ENCODE results near the gene ZNF554. TPM values are rescaled to one million over a fixed set of nuclear protein-coding genes. Genes with fewer than 3 reads are reported as not detected.

The ZNF554 gene
- polyA plus RNA-seq, 2 of the 4 experiments (the other 2 are of a cell fraction), result 0.54 to 0.65 TPM

GRCh38 chr19:2787115-2787514, 32.6 kb upstream of the ZNF554 start:
- CTCF ChIA-PET, result interaction anchor here (2.1 kb wide), 1 partner anchor 32 kb away, joined by 6 read pairs; the partner anchor contains the start of gene ZNF554
- Histone ChIP-seq H3K4me3 (no peak overlapping the region), H3K4me1 (peaks cover 8% of the 10 kb centered on the region; the same call in 1 of the 3 replicates), H3K27ac (no peak overlapping the region), H3K4me2 (no peak overlapping the region; the same call in 2 of the 3 replicates), H3K9me3 (no peaks in the 10 kb centered on the region)
- 93% methylated on average over 8 of the region's 8 CpGs for WGBS (ENCODE audit: missing lambda C conversion rate)
- no peak for DNase-seq (ENCODE audit: low read depth in 1 of 2, low spot score in 1 of 2)
- POLR2A ChIA-PET, result no interaction called here
- TF ChIP-seq CBX2 (IDR thresholded peaks at IDR 0.05; ENCODE audit: borderline replicate concordance, low read depth), result no peak
- TF ChIP-seq MAFK (IDR thresholded peaks at IDR 0.05; ENCODE audit: partially characterized antibody), result no peak
- FAIRE-seq, result no peak
- ATAC-seq, result no peak

GRCh38 chr19:2788237-2788636, 31.4 kb upstream of the ZNF554 start:
- Histone ChIP-seq H3K27ac (no peak overlapping the region), H3K4me1 (peaks cover 8% of the 10 kb centered on the region; the same call in 1 of the 3 replicates), H3K4me2 (no peak overlapping the region), H3K9me3 (no peaks in the 10 kb centered on the region), H3K4me3 (no peak overlapping the region)
- 89% methylated on average over 4 of the region's 5 CpGs for WGBS (ENCODE audit: missing lambda C conversion rate)
- DNase-seq (ENCODE audit: low read depth in 1 of 2, low spot score in 1 of 2), result no peak
- TF ChIP-seq ZC3H11A (IDR thresholded peaks at IDR 0.05), result no peak
- TF ChIP-seq FOSL2 (IDR thresholded peaks at IDR 0.05), result no peak
- TF ChIP-seq FOSL2 (CRISPR knock-in tag; IDR thresholded peaks at IDR 0.05), result no peak
- TF ChIP-seq ZSCAN20 (CRISPR knock-in tag; IDR thresholded peaks at IDR 0.05), result no peak
- no peak for TF ChIP-seq HOXA7 (CRISPR knock-in tag; IDR thresholded peaks at IDR 0.05)
- no peak for TF ChIP-seq HOXB5 (CRISPR knock-in tag; IDR thresholded peaks at IDR 0.05)
- no peak for TF ChIP-seq CHD4 (IDR thresholded peaks at IDR 0.05; ENCODE audit: borderline replicate concordance)
- no peak for TF ChIP-seq SREBF2 (IDR thresholded peaks at IDR 0.05)
- no peak for TF ChIP-seq CHD2 (IDR thresholded peaks at IDR 0.05; ENCODE audit: low read length, partially characterized antibody)
- TF ChIP-seq FOXS1 (CRISPR knock-in tag; IDR thresholded peaks at IDR 0.05), result no peak
- no peak for FAIRE-seq
- ChIA-PET CTCF (interaction anchor here (0.7 kb wide), 1 partner anchor 31 kb away, joined by 3 read pairs; no protein-coding TSS in a partner anchor), POLR2A (no interaction called here)
- no peak for ATAC-seq

DNA sequence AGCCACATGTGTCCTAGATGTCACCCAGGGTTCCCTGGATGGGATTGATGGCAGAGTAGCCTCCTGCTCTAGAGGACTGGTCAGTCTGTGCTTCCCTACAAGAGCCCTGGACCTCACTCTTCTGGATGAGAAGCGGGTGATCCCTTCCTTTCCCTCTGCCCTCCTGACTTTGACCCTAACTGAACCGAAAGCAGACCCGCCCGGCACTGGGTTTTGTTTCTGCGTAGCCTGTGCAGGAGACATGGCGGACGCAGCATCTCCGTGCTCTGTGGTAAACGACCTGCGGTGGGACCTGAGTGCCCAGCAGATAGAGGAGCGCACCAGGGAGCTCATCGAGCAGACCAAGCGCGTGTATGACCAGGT, 29.5 kb upstream of the ZNF554 start:
- ChIA-PET POLR2A (no interaction called here), CTCF (no interaction called here)
- Histone ChIP-seq H3K27ac (no peak overlapping the region), H3K9me3 (no peaks in the 10 kb centered on the region), H3K4me2 (no peak overlapping the region), H3K4me3 (no peak overlapping the region), H3K4me1 (no peaks in the 10 kb centered on the region; the same call in 2 of the 3 replicates)
- no peak for TF ChIP-seq NFE2L2 (conservative IDR thresholded peaks at IDR 0.05; ENCODE audit: low read length)
- no peak for TF ChIP-seq ESRRA (IDR thresholded peaks at IDR 0.05; ENCODE audit: borderline replicate concordance, low read length)
- no peak for TF ChIP-seq ZFP36 (IDR thresholded peaks at IDR 0.05; ENCODE audit: borderline replicate concordance, partially characterized antibody)
- TF ChIP-seq REST (IDR thresholded peaks at IDR 0.05), result no peak
- TF ChIP-seq, protein P1, sequence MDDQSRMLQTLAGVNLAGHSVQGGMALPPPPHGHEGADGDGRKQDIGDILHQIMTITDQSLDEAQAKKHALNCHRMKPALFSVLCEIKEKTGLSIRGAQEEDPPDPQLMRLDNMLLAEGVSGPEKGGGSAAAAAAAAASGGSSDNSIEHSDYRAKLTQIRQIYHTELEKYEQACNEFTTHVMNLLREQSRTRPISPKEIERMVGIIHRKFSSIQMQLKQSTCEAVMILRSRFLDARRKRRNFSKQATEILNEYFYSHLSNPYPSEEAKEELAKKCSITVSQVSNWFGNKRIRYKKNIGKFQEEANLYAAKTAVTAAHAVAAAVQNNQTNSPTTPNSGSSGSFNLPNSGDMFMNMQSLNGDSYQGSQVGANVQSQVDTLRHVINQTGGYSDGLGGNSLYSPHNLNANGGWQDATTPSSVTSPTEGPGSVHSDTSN (IDR thresholded peaks at IDR 0.05), result no peak
- no peak for TF ChIP-seq ZSCAN20 (CRISPR knock-in tag; IDR thresholded peaks at IDR 0.05)
- no peak for TF ChIP-seq ATOH8 (CRISPR knock-in tag; IDR thresholded peaks at IDR 0.05; ENCODE audit: low read depth)
- no peak for TF ChIP-seq CHD2 (IDR thresholded peaks at IDR 0.05; ENCODE audit: low read length, partially characterized antibody)
- TF ChIP-seq RAD21 (conservative IDR thresholded peaks at IDR 0.05 in 1 of 2, IDR thresholded peaks at IDR 0.05 in 1 of 2), result no peak
- no peak for TF ChIP-seq EHMT2 (IDR thresholded peaks at IDR 0.05; ENCODE audit: low read depth)
- no peak for TF ChIP-seq MYC (IDR thresholded peaks at IDR 0.05; ENCODE audit: borderline replicate concordance, low read length)
- TF ChIP-seq CEBPB (IDR thresholded peaks at IDR 0.05), result no peak
- TF ChIP-seq, protein P2, sequence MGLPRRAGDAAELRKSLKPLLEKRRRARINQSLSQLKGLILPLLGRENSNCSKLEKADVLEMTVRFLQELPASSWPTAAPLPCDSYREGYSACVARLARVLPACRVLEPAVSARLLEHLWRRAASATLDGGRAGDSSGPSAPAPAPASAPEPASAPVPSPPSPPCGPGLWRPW (IDR thresholded peaks at IDR 0.05), result no peak
- no peak for TF ChIP-seq POLR2AphosphoS2 (conservative IDR thresholded peaks at IDR 0.05; ENCODE audit: low read length)
- no peak for TF ChIP-seq ZNF302 (CRISPR knock-in tag; IDR thresholded peaks at IDR 0.05)
- TF ChIP-seq, protein P3, sequence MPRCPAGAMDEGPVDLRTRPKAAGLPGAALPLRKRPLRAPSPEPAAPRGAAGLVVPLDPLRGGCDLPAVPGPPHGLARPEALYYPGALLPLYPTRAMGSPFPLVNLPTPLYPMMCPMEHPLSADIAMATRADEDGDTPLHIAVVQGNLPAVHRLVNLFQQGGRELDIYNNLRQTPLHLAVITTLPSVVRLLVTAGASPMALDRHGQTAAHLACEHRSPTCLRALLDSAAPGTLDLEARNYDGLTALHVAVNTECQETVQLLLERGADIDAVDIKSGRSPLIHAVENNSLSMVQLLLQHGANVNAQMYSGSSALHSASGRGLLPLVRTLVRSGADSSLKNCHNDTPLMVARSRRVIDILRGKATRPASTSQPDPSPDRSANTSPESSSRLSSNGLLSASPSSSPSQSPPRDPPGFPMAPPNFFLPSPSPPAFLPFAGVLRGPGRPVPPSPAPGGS (IDR thresholded peaks at IDR 0.05), result no peak
- TF ChIP-seq ZC3H11A (IDR thresholded peaks at IDR 0.05), result no peak
- TF ChIP-seq FOSB (CRISPR knock-in tag; IDR thresholded peaks at IDR 0.05), result no peak
- ATAC-seq, result no peak
- no peak for FAIRE-seq
- 97% methylated on average over 5 of the region's 14 CpGs for WGBS (ENCODE audit: missing lambda C conversion rate)
- no peak for DNase-seq (ENCODE audit: low read depth in 1 of 2, low spot score in 1 of 2)
